Cardiac septum (tissue), 1 donor: ENCODE data around the gene PRG2. TPM values are rescaled to one million over a fixed set of nuclear protein-coding genes. Genes with fewer than 3 reads are reported as not detected.
"Not testable (repeated sequence)": the region's sequence is repeated elsewhere in the genome, so short reads cannot be mapped to it uniquely, and the experiment has no call there.

Experiments
- DNase-seq: peaks from one replicate; pipeline ENCODE4 v3.0.0-alpha.2; 2020; ENCODE audit warnings: low spot score
- intact Hi-C: fragments of 100-400 bp; cut with DNase I; formaldehyde crosslinking; loops from one replicate; pipeline ENCODE4 v1.14.0; 2022
- total RNA-seq: library from RNA; stranded (reverse); fragmentation: NEBNext Ultra II Directional; extraction: Animal tissue kit (Norgen Biotek cat#: 25700); gene quantifications from one replicate; pipeline ENCODE4 v1.2.1, GENCODE V29; 2021
- donor health status: DM: no; HTN: no; CAD: no.

The PRG2 gene
- total RNA-seq, 1 donor from 2014 or later, result not detected

GRCh38 chr11:57376095-57377090, 14.1 kb downstream of the PRG2 start:
- no peak for DNase-seq
- intact Hi-C loops, result no loop called here

- DNase-seq, result no peak
- intact Hi-C loops, result no loop called here
These were observed 15.0 kb downstream of the PRG2 start for GRCh38 chr11:57375490-57375889.

- intact Hi-C loops, result no loop called here
- no peak for DNase-seq
These were observed 15.5 kb downstream of the PRG2 start for GRCh38 chr11:57374966-57375365.

- DNase-seq, result peak; percentile 1
- intact Hi-C loops, result no loop called here
These were observed 17.3 kb downstream of the PRG2 start for GRCh38 chr11:57373146-57373545.

- DNase-seq, result no peak
- intact Hi-C loops, result no loop called here
These were observed 19.5 kb downstream of the PRG2 start for GRCh38 chr11:57370941-57371340.

GRCh38 chr11:57370251-57370650, 20.2 kb downstream of the PRG2 start:
- no peak for DNase-seq
- intact Hi-C loops, result no loop called here

- intact Hi-C loops, result no loop called here
- no peak for DNase-seq
These were observed 21.6 kb downstream of the PRG2 start for GRCh38 chr11:57368845-57369232.

GRCh38 chr11:57368106-57368844, 22.2 kb downstream of the PRG2 start:
- no peak for DNase-seq
- intact Hi-C loops, result no loop called here

- no peak for DNase-seq
- intact Hi-C loops, result loop anchor here (5.0 kb wide), 1 partner anchor 42 kb away; no protein-coding TSS in a partner anchor
These were observed 25.4 kb downstream of the PRG2 start for GRCh38 chr11:57364851-57365660.

GRCh38 chr11:57363131-57364080, 27.0 kb downstream of the PRG2 start:
- intact Hi-C loops, result loop anchor here (5.0 kb wide), 1 partner anchor 44 kb away; no protein-coding TSS in a partner anchor
- no peak for DNase-seq

- intact Hi-C loops, result loop anchor here (5.0 kb wide), 1 partner anchor 45 kb away; no protein-coding TSS in a partner anchor
These were observed 28.5 kb downstream of the PRG2 start for GRCh38 chr11:57361926-57362325.

GRCh38 chr11:57361420-57361819, 29.0 kb downstream of the PRG2 start:
- intact Hi-C loops, result loop anchor here (5.0 kb wide), 1 partner anchor 46 kb away; no protein-coding TSS in a partner anchor
- not testable (repeated sequence) for DNase-seq

More at GRCh38 chr11:57361926-57362325, 28.5 kb downstream of the PRG2 start:
- DNase-seq, result no peak

- intact Hi-C loops, result loop anchor here (5.0 kb wide), 1 partner anchor 46 kb away; no protein-coding TSS in a partner anchor
These were observed 29.5 kb downstream of the PRG2 start for GRCh38 chr11:57360991-57361390.

GRCh38 chr11:57359896-57360690, 30.4 kb downstream of the PRG2 start:
- intact Hi-C loops, result loop anchor here (5.0 to 10.0 kb wide), 2 partner anchors 47 to 515 kb away; no protein-coding TSS in a partner anchor
- DNase-seq, result no peak

More at GRCh38 chr11:57360991-57361390, 29.5 kb downstream of the PRG2 start:
- no peak for DNase-seq

GRCh38 chr11:57359396-57359795, 31.1 kb downstream of the PRG2 start:
- intact Hi-C loops, result loop anchor here (10.0 kb wide), 1 partner anchor 515 kb away; no protein-coding TSS in a partner anchor
- DNase-seq, result no peak

GRCh38 chr11:57358991-57359390, 31.5 kb downstream of the PRG2 start:
- no peak for DNase-seq
- intact Hi-C loops, result loop anchor here (10.0 kb wide), 1 partner anchor 514 kb away; no protein-coding TSS in a partner anchor

- DNase-seq, result no peak
- intact Hi-C loops, result loop anchor here (10.0 kb wide), 1 partner anchor 514 kb away; no protein-coding TSS in a partner anchor
These were observed 31.9 kb downstream of the PRG2 start for GRCh38 chr11:57358543-57358961.
